SK-N-SH (cell line): ENCODE results near the gene ATP8B1. TPM values are rescaled to one million over a fixed set of nuclear protein-coding genes. Genes with fewer than 3 reads are reported as not detected.

ENCODE experiments used
- CTCF ChIA-PET: fragments of 300-600, 350-600 bp; formaldehyde crosslinking; extraction: SDS; loops from one replicate; lab custom pipeline; 2021; lab: Yijun Ruan, JAX
- POLR2A ChIA-PET: fragments of 350-600 bp; sonication (Branson Sonifier 250); formaldehyde crosslinking; extraction: SDS; loops from one replicate; lab custom pipeline; 2020; ENCODE audit warnings: antibody characterized with exemption, inconsistent platforms; lab: Yijun Ruan, JAX
- DNase-seq: peaks from one replicate; pipeline ENCODE4 v3.0.0; 2012
- H2AFZ ChIP-seq: fragments of 200-600 bp; sonication (generic); 2 replicates; pipeline ENCODE4 v1.8.1; 2016; ENCODE audit warnings: antibody characterized with exemption, mild to moderate bottlenecking, low read depth
- H3F3A ChIP-seq: fragments of 200-600 bp; sonication (generic); replicated peaks from 2 replicates; pipeline ENCODE3; 2016; ENCODE audit warnings: antibody characterized with exemption, mild to moderate bottlenecking; ENCODE audit not compliant: insufficient read depth
- H3K27ac ChIP-seq, 2 experiments: fragments of 200-500 bp in 1 of 2; fragments of 200-600 bp in 1 of 2; sonication (Bioruptor generic) in 1 of 2; sonication (generic), shearing (Covaris generic) in 1 of 2; 2 replicates each; pipeline versions ENCODE4 v1.5.1 to v1.6.1; 2014 to 2016; ENCODE audit warnings: low read depth in 2 of 2, inconsistent platforms in 1 of 2, low read length in 1 of 2, mild to moderate bottlenecking in 1 of 2, mixed read lengths in 1 of 2
- H3K27me3 ChIP-seq: fragments of 200-600 bp; sonication (generic), shearing (Covaris generic); 2 replicates; pipeline ENCODE4 v1.6.1; 2016; ENCODE audit warnings: mixed run types; ENCODE audit not compliant: insufficient read depth
- H3K36me3 ChIP-seq, 2 experiments: fragments of 200-500 bp in 1 of 2; fragments of 200-600 bp in 1 of 2; sonication (Bioruptor generic) in 1 of 2; sonication (generic) in 1 of 2; replicated peaks in 1 of 2; 2 replicates each; pipeline versions ENCODE3 to v1.5.1; 2014 to 2016; ENCODE audit warnings: low read length in 1 of 2, mild to moderate bottlenecking in 1 of 2; ENCODE audit not compliant: insufficient read depth in 2 of 2, control insufficient read depth in 1 of 2
- H3K4me1 ChIP-seq, 2 experiments: fragments of 200-500 bp in 1 of 2; fragments of 200-600 bp in 1 of 2; sonication (Bioruptor generic) in 1 of 2; sonication (generic), shearing (Covaris generic) in 1 of 2; 2 replicates each; pipeline versions ENCODE4 v1.5.1 to v1.6.1; 2014 to 2016; ENCODE audit warnings: low read depth in 1 of 2, low read length in 1 of 2, mixed run types in 1 of 2; ENCODE audit not compliant: insufficient read depth in 2 of 2, control insufficient read depth in 1 of 2
- H3K4me2 ChIP-seq: fragments of 200-600 bp; sonication (generic), shearing (Covaris generic); 2 replicates; pipeline ENCODE4 v1.6.1; 2017; ENCODE audit warnings: mixed run types
- H3K4me3 ChIP-seq, 2 experiments: fragments of 200-500 bp in 1 of 2; fragments of 200-600 bp in 1 of 2; sonication (Bioruptor generic) in 1 of 2; sonication (generic), shearing (Covaris generic) in 1 of 2; 2 replicates each; pipeline versions ENCODE4 v1.5.1 to v1.8.1; 2014 to 2016; ENCODE audit warnings: low read depth in 2 of 2, inconsistent platforms in 1 of 2, low read length in 1 of 2, mild to moderate bottlenecking in 1 of 2, mixed read lengths in 1 of 2, moderate library complexity in 1 of 2
- H3K79me2 ChIP-seq: fragments of 200-600 bp; sonication (generic); 2 replicates; pipeline ENCODE4 v1.8.1; 2017; ENCODE audit warnings: mild to moderate bottlenecking; ENCODE audit not compliant: insufficient read depth
- H3K9ac ChIP-seq: fragments of 200-600 bp; sonication (generic); 2 replicates; pipeline ENCODE4 v1.6.1; 2017; ENCODE audit warnings: mixed run types
- H3K9me2 ChIP-seq: fragments of 200-600 bp; sonication (generic); 2 replicates; pipeline ENCODE4 v1.6.1; 2017; ENCODE audit warnings: mixed run types
- H3K9me3 ChIP-seq: fragments of 200-600 bp; sonication (generic); 2 replicates; pipeline ENCODE4 v1.6.1; 2017; ENCODE audit warnings: mixed run types, mild to moderate bottlenecking, moderate library complexity
- H4K20me1 ChIP-seq: fragments of 200-600 bp; sonication (generic); 2 replicates; pipeline ENCODE4 v1.6.1; 2017; ENCODE audit warnings: mild to moderate bottlenecking, mixed run types; ENCODE audit not compliant: insufficient read depth
- ELF1 ChIP-seq: IDR thresholded peaks from 2 replicates; pipeline ENCODE4 v1.4.0; 2012
- EP300 ChIP-seq, 2 experiments: IDR thresholded peaks; 2 replicates each; pipeline versions ENCODE4 v1.4.0 to v1.6.1; 2012; ENCODE audit warnings: borderline replicate concordance in 1 of 2, low read depth in 1 of 2, low read length in 1 of 2
- EZH2phosphoT487 ChIP-seq: fragments of 200-600 bp; sonication (generic); IDR thresholded peaks from 2 replicates; pipeline ENCODE4 v1.6.1; 2017; ENCODE audit warnings: low read depth, mixed run types, mild to moderate bottlenecking, antibody characterized with exemption, moderate library complexity, borderline replicate concordance
- FOXJ3 ChIP-seq: sonication (generic); formaldehyde crosslinking; IDR thresholded peaks from 2 replicates; pipeline ENCODE4 v1.5.1; 2020; ENCODE audit warnings: mild to moderate bottlenecking, missing genetic modification reagents
- GABPA ChIP-seq: IDR thresholded peaks from 2 replicates; pipeline ENCODE4 v1.4.0; 2012; ENCODE audit warnings: low read depth, mild to moderate bottlenecking
- JUND ChIP-seq: IDR thresholded peaks from 2 replicates; pipeline ENCODE4 v1.4.0; 2012
- MEF2A ChIP-seq: IDR thresholded peaks from 2 replicates; pipeline ENCODE4 v1.4.0; 2012; ENCODE audit warnings: low read depth, borderline replicate concordance
- MXI1 ChIP-seq: IDR thresholded peaks from 2 replicates; pipeline ENCODE4 v1.6.1; 2012; ENCODE audit warnings: mild to moderate bottlenecking, low read depth, low read length, improper control_type of control experiment
- NFIC ChIP-seq: IDR thresholded peaks from 2 replicates; pipeline ENCODE4 v1.4.0; 2012; ENCODE audit warnings: borderline replicate concordance
- NRF1 ChIP-seq: IDR thresholded peaks from 2 replicates; pipeline ENCODE4 v1.6.1; 2012; ENCODE audit warnings: low read depth, mild to moderate bottlenecking, low read length
- POLR2AphosphoS5 ChIP-seq: IDR thresholded peaks from 2 replicates; pipeline ENCODE4 v1.6.1; 2012; ENCODE audit warnings: low read depth, low read length
- RAD21 ChIP-seq: IDR thresholded peaks from 2 replicates; pipeline ENCODE4 v1.6.1; 2012; ENCODE audit warnings: mild to moderate bottlenecking, low read length
- RCOR1 ChIP-seq: fragments of 150-350 bp; IDR thresholded peaks from 2 replicates; pipeline ENCODE4 v1.6.1; 2017; ENCODE audit warnings: antibody characterized with exemption, low read length
- RFX5 ChIP-seq: IDR thresholded peaks from 2 replicates; pipeline ENCODE4 v1.6.1; 2012; ENCODE audit warnings: mild to moderate bottlenecking, improper control_type of control experiment, low read length
- RXRA ChIP-seq: IDR thresholded peaks from 2 replicates; pipeline ENCODE4 v1.4.0; 2012; ENCODE audit warnings: low read depth, mild to moderate bottlenecking, borderline replicate concordance
- SIN3A ChIP-seq: IDR thresholded peaks from 2 replicates; pipeline ENCODE4 v1.6.1; 2012; ENCODE audit warnings: low read depth, mild to moderate bottlenecking, low read length, moderate library complexity, borderline replicate concordance
- SMC3 ChIP-seq: IDR thresholded peaks from 2 replicates; pipeline ENCODE4 v1.6.1; 2012; ENCODE audit warnings: low read depth, low read length, improper control_type of control experiment
- TAF1 ChIP-seq: IDR thresholded peaks from 2 replicates; pipeline ENCODE4 v1.6.1; 2012; ENCODE audit warnings: low read depth, mild to moderate bottlenecking, low read length, moderate library complexity, borderline replicate concordance
- TEAD4 ChIP-seq: IDR thresholded peaks from 2 replicates; pipeline ENCODE4 v1.4.0; 2012; ENCODE audit warnings: mild to moderate bottlenecking, borderline replicate concordance; ENCODE audit not compliant: insufficient read depth
- YY1 ChIP-seq: IDR thresholded peaks from 2 replicates; pipeline ENCODE4 v1.4.0; 2012; ENCODE audit warnings: low read depth, mild to moderate bottlenecking
- WGBS: methylation state at CpG from one replicate; pipeline ENCODE4 v1.1.6; 2017; ENCODE audit warnings: low lambda C conversion rate; 5-methylcytosine and 5-hydroxymethylcytosine counted together
- polyA plus RNA-seq, 3 experiments: library from polyadenylated mRNA; depleted of rRNA; stranded (reverse); fragments of >200 nt; gene quantifications; 2 replicates each; pipeline ENCODE4 v1.2.3, GENCODE V29; 2012
- TF ChIP-seq, protein P1 (sequence below): IDR thresholded peaks from 2 replicates; pipeline ENCODE4; 2012
- TF ChIP-seq, protein P2 (sequence below): fragments of 200-600 bp; sonication (generic); IDR thresholded peaks from 2 replicates; pipeline ENCODE4 v1.6.1; 2017; ENCODE audit warnings: antibody characterized with exemption, mild to moderate bottlenecking, moderate library complexity
- TF ChIP-seq, protein P3 (sequence below): IDR thresholded peaks from 2 replicates; pipeline ENCODE4 v1.4.0; 2012; ENCODE audit warnings: low read depth, borderline replicate concordance
- TF ChIP-seq, protein P4 (sequence below): fragments of 150-350 bp; IDR thresholded peaks from 2 replicates; pipeline ENCODE4 v1.6.1; 2016; ENCODE audit warnings: mild to moderate bottlenecking, low read depth, low read length
- TF ChIP-seq, protein P5 (sequence below): IDR thresholded peaks from 2 replicates; pipeline ENCODE4 v1.4.0; 2012; ENCODE audit warnings: low read depth
- TF ChIP-seq, protein P6 (sequence below): IDR thresholded peaks from 2 replicates; pipeline ENCODE4 v1.4.0; 2012; ENCODE audit warnings: low read depth, borderline replicate concordance

Gene ATP8B1
- polyA plus RNA-seq, 1 of the 3 experiments (the other 2 are of a cell fraction) = 43.8 TPM

DNA sequence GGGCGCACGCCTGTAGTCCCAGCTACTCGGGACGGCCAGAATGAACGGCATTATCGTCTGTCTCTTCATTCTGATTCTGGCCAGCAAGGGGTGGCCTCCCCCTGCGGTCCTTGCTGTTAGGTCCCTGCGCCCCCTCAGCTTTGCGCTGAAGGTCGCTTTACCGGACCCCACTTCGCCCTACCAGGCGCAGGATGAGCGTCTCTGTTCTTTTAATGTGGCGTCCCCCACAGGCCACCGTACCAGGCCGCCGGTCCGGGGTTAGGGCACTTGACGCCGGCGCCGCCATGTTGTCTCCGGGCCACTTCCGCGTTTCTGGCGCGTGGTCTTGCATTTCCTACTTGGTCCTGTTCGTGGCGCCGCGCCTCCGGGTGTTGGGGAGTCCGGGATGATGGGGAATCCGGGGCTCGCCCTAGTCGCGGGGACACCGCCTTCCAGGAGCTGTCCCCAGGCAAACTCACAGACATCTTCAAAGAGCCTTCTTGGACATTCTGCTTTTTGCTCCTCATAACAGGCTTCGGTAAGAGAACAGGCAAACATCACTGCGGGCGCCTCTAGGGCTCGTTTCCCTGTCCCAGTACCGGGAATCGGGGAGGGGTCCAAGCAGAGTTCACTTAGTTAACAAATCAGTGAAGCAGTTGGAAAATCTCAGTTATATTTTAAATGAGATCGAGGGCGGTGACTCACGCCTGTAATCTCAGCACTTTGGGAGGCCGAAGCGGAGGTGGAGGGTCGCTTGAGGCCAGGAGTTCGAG, 172.9 kb downstream of the ATP8B1 start:
- H3K4me1 ChIP-seq = peaks cover 2% of the 10 kb centered on the region in 2 experiments; a peak in 1 of 4 replicates
- TF ChIP-seq, protein P1, sequence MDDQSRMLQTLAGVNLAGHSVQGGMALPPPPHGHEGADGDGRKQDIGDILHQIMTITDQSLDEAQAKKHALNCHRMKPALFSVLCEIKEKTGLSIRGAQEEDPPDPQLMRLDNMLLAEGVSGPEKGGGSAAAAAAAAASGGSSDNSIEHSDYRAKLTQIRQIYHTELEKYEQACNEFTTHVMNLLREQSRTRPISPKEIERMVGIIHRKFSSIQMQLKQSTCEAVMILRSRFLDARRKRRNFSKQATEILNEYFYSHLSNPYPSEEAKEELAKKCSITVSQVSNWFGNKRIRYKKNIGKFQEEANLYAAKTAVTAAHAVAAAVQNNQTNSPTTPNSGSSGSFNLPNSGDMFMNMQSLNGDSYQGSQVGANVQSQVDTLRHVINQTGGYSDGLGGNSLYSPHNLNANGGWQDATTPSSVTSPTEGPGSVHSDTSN = 0 out of 2 replicates have a peak, but pooled peaks have one; percentile 38
- TF ChIP-seq EZH2phosphoT487 (no peak), TAF1 (peak; percentile 56; the same call in 1 of the 2 replicates), EP300 (IDR thresholded peaks at IDR 0.05; ENCODE audit: borderline replicate concordance in 1 of 2, low read depth in 1 of 2, low read length in 1 of 2) (no peak), POLR2AphosphoS5 (peak; percentile 59), RAD21 (peak; percentile 77), RXRA (no peak), TEAD4 (no peak), FOXJ3 (CRISPR knock-in tag) (peak; percentile 42; the same call in 1 of the 2 replicates), SIN3A (peak; percentile 89; the same call in 1 of the 2 replicates), YY1 (peak; percentile 99), SMC3 (peak; percentile 44; the same call in 1 of the 2 replicates), NRF1 (no peak), ELF1 (peak; percentile 100), JUND (no peak), MXI1 (peak; percentile 88), GABPA (peak; percentile 68), RFX5 (peak; percentile 33; the same call in 1 of the 2 replicates), RCOR1 (no peak), NFIC (no peak; the same call in 1 of the 2 replicates), MEF2A (no peak)
- TF ChIP-seq, protein P2, sequence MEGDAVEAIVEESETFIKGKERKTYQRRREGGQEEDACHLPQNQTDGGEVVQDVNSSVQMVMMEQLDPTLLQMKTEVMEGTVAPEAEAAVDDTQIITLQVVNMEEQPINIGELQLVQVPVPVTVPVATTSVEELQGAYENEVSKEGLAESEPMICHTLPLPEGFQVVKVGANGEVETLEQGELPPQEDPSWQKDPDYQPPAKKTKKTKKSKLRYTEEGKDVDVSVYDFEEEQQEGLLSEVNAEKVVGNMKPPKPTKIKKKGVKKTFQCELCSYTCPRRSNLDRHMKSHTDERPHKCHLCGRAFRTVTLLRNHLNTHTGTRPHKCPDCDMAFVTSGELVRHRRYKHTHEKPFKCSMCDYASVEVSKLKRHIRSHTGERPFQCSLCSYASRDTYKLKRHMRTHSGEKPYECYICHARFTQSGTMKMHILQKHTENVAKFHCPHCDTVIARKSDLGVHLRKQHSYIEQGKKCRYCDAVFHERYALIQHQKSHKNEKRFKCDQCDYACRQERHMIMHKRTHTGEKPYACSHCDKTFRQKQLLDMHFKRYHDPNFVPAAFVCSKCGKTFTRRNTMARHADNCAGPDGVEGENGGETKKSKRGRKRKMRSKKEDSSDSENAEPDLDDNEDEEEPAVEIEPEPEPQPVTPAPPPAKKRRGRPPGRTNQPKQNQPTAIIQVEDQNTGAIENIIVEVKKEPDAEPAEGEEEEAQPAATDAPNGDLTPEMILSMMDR = peak; percentile 68
- TF ChIP-seq, protein P3, sequence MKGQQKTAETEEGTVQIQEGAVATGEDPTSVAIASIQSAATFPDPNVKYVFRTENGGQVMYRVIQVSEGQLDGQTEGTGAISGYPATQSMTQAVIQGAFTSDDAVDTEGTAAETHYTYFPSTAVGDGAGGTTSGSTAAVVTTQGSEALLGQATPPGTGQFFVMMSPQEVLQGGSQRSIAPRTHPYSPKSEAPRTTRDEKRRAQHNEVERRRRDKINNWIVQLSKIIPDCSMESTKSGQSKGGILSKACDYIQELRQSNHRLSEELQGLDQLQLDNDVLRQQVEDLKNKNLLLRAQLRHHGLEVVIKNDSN = peak; percentile 67
- TF ChIP-seq, protein P4, sequence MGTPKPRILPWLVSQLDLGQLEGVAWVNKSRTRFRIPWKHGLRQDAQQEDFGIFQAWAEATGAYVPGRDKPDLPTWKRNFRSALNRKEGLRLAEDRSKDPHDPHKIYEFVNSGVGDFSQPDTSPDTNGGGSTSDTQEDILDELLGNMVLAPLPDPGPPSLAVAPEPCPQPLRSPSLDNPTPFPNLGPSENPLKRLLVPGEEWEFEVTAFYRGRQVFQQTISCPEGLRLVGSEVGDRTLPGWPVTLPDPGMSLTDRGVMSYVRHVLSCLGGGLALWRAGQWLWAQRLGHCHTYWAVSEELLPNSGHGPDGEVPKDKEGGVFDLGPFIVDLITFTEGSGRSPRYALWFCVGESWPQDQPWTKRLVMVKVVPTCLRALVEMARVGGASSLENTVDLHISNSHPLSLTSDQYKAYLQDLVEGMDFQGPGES = no peak
- TF ChIP-seq, protein P5, sequence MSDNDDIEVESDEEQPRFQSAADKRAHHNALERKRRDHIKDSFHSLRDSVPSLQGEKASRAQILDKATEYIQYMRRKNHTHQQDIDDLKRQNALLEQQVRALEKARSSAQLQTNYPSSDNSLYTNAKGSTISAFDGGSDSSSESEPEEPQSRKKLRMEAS = peak; percentile 96
- TF ChIP-seq, protein P6, sequence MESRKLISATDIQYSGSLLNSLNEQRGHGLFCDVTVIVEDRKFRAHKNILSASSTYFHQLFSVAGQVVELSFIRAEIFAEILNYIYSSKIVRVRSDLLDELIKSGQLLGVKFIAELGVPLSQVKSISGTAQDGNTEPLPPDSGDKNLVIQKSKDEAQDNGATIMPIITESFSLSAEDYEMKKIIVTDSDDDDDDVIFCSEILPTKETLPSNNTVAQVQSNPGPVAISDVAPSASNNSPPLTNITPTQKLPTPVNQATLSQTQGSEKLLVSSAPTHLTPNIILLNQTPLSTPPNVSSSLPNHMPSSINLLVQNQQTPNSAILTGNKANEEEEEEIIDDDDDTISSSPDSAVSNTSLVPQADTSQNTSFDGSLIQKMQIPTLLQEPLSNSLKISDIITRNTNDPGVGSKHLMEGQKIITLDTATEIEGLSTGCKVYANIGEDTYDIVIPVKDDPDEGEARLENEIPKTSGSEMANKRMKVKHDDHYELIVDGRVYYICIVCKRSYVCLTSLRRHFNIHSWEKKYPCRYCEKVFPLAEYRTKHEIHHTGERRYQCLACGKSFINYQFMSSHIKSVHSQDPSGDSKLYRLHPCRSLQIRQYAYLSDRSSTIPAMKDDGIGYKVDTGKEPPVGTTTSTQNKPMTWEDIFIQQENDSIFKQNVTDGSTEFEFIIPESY = 0 out of 2 replicates have a peak, but pooled peaks have one; percentile 73

More for the DNA sequence above, 172.9 kb downstream of the ATP8B1 start:
- Histone ChIP-seq H3K27me3 (no peaks in the 10 kb centered on the region), H3K36me3 (no peaks in the 10 kb centered on the region), H3F3A (peaks cover 14% of the 10 kb centered on the region), H4K20me1 (no peaks in the 10 kb centered on the region), H3K4me3 (peak overlapping the region; percentile 74 to 88), H3K9ac (peak overlapping the region; percentile 81), H3K9me2 (no peaks in the 10 kb centered on the region), H3K4me2 (peak overlapping the region; percentile 77), H2AFZ (peak overlapping the region; percentile 99), H3K79me2 (0 out of 2 replicates have a peak, but pooled peaks cover 3% of the 10 kb centered on the region), H3K9me3 (no peaks in the 10 kb centered on the region), H3K27ac (peak overlapping the region; percentile 86)
- under 1% methylated on average over 28 of the region's 52 CpGs for WGBS
- ChIA-PET CTCF (interaction anchor here (0.6 to 1.6 kb wide), 19 partner anchors 8 to 864 kb away, joined by 3 to 9 read pairs (median 3); partner anchors contain the start of genes NARS1 and NEDD4L), POLR2A (interaction anchor here (2.3 kb wide), 1 partner anchor 8 kb away, joined by 7 read pairs; the partner anchor contains the start of gene NARS1)
- DNase-seq = peak; percentile 95
